ENCODE results near the gene ARHGAP27.

ARHGAP27 gene

DNA sequence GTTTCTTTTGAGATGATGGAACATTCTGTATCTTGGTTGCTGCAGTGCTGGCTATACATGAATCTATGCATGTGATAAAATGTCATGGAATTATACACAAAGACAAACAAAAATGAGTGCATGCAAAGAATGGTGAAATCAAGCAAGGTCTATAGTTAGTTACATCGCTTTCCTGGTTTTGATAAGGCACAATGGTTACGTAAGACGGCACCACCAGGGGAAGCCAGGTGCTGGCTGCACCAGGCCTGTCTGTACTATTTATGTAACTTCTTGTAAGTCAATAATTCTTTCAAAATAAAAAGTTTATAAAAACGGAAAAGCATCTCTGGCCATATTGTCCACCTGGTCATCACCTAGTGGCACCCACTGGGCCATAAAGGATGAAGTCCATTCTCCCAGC, 46.5 kb downstream of the ARHGAP27 start:
- 95% methylated on average over 4 of the region's 4 CpGs for WGBS
- H3K27ac ChIP-seq (ENCODE audit: low read length, poor library complexity, severe bottlenecking), result no peak overlapping the region
- H2AK5ac ChIP-seq (ENCODE audit: low read length, severe bottlenecking), result no peak overlapping the region
- H2BK15ac ChIP-seq (ENCODE audit: low read depth, poor library complexity, severe bottlenecking), result no peak overlapping the region
- no peak overlapping the region for H2BK12ac ChIP-seq (ENCODE audit: low read length in 2 of 2)
- no peak overlapping the region for H3K4ac ChIP-seq (ENCODE audit: low read depth in 1 of 2, low read length in 2 of 2)
- H3K14ac ChIP-seq (ENCODE audit: low read length in 2 of 2), result no peak overlapping the region
- H4K91ac ChIP-seq (ENCODE audit: low read length), result no peak overlapping the region
- peaks cover 17% of the 10 kb centered on the region for H3K4me1 ChIP-seq (ENCODE audit: control insufficient read depth, insufficient read depth, low read depth, low read length)
- H3K9me3 ChIP-seq (ENCODE audit: control insufficient read depth, low read length), result peaks cover 3% of the 10 kb centered on the region
- H3K36me3 ChIP-seq (ENCODE audit: control insufficient read depth in 1 of 2, insufficient read depth in 2 of 2, low read depth in 1 of 2, low read length in 2 of 2), result no peaks in the 10 kb centered on the region
- no peak overlapping the region for H3K4me2 ChIP-seq (ENCODE audit: low read length, poor library complexity, severe bottlenecking)
- no peak overlapping the region for H3K23ac ChIP-seq (ENCODE audit: low read length in 2 of 2)
- no peak overlapping the region for H3K18ac ChIP-seq (ENCODE audit: low read depth in 1 of 2, low read length in 2 of 2)
- H4K8ac ChIP-seq (ENCODE audit: low read length), result no peak overlapping the region
- H3K4me3 ChIP-seq (ENCODE audit: insufficient read depth in 1 of 2, low read depth in 1 of 2, low read length in 2 of 2), result no peak overlapping the region
- no peaks in the 10 kb centered on the region for H3K79me1 ChIP-seq (replicated peaks; ENCODE audit: low read length, poor library complexity, severe bottlenecking)
- peaks cover 0 to 42% of the 10 kb centered on the region in 2 experiments for H3K27me3 ChIP-seq (ENCODE audit: control insufficient read depth in 1 of 2, insufficient read depth in 1 of 2, low read length in 2 of 2)
- no peak overlapping the region for H2BK5ac ChIP-seq (ENCODE audit: low read depth, low read length, poor library complexity, severe bottlenecking)
- H2AFZ ChIP-seq (ENCODE audit: low read depth, low read length), result no peak overlapping the region
- DNase-seq, result no peak
- no peak overlapping the region for H2BK120ac ChIP-seq (ENCODE audit: low read depth, low read length)
- no peak overlapping the region for H3K9ac ChIP-seq (ENCODE audit: low read length)

DNA sequence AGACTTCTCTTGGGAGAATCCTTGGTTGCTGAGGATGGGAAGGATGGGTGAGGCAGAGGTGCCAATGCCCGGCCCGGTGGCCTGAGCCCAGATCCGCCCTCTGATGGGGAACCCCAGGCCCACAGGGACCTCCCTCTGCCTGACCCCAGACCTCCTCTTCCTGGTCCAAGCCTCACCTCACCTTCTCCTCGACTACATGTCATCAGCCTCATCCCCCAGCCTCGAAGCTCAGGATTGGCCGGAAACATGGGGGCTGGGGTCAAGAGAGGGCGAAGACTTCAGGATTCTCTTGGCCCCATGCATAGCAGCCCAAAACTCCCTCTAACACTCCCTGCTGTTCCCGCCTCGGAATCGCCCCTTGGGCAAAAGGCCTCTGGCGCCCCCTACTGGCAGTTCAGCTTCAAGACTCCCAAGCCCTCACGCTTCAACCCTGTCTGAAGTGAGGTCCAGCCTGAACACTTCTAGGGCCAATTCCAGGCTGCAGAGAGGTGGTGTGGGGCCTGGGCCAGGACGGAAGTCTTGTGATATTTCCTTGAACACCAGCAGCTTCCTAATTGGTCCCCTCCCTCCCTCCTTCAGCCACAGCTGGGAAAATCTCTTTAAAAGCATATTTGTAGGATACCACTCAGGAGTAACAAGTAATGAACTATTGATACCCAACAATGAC, 47.2 kb downstream of the ARHGAP27 start:
- no peak overlapping the region for H2BK120ac ChIP-seq (ENCODE audit: low read depth, low read length)

DNA sequence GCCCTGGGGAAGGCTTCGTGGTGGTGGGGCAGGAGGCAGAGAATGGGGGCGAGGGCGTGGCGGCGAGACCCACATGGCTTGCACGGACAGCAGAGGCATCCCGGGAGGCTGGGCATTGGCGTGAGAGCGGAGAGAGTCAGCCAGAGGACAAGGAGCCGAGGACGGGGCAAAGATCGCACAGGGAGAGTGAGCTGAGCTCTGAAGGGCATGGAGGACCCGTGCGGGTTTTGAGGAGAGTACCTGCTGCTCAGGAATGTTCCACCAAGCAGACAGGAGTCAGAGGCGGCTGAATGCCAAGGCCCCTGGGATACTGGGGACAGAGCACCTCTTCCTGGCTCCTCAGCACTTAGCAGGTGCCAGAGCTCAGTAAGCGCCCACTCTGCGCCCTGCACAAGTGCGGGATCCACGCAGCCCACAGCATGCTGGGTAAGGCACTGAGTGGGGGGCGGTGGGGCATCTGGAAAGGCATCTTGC, 47.8 kb downstream of the ARHGAP27 start:
- Histone ChIP-seq H3K18ac (ENCODE audit: low read depth in 1 of 2, low read length in 2 of 2) (no peak overlapping the region), H2BK5ac (ENCODE audit: low read depth, low read length, poor library complexity, severe bottlenecking) (no peak overlapping the region), H2AK5ac (ENCODE audit: low read length, severe bottlenecking) (peak overlapping the region; percentile 6), H3K27ac (ENCODE audit: low read length, poor library complexity, severe bottlenecking) (no peak overlapping the region), H3K36me3 (ENCODE audit: control insufficient read depth in 1 of 2, insufficient read depth in 2 of 2, low read depth in 1 of 2, low read length in 2 of 2) (no peaks in the 10 kb centered on the region), H3K4me1 (ENCODE audit: control insufficient read depth, insufficient read depth, low read depth, low read length) (peaks cover 19% of the 10 kb centered on the region), H3K27me3 (ENCODE audit: control insufficient read depth in 1 of 2, insufficient read depth in 1 of 2, low read length in 2 of 2) (peaks cover 0 to 42% of the 10 kb centered on the region in 2 experiments), H2AFZ (ENCODE audit: low read depth, low read length) (no peak overlapping the region), H3K9me3 (ENCODE audit: control insufficient read depth, low read length) (peaks cover 3% of the 10 kb centered on the region), H3K4me2 (ENCODE audit: low read length, poor library complexity, severe bottlenecking) (no peak overlapping the region), H4K8ac (ENCODE audit: low read length) (no peak overlapping the region), H3K4ac (ENCODE audit: low read depth in 1 of 2, low read length in 2 of 2) (no peak overlapping the region), H2BK120ac (ENCODE audit: low read depth, low read length) (no peak overlapping the region), H3K9ac (ENCODE audit: low read length) (no peak overlapping the region), H2BK12ac (ENCODE audit: low read length in 2 of 2) (no peak overlapping the region), H4K91ac (ENCODE audit: low read length) (no peak overlapping the region), H3K14ac (ENCODE audit: low read length in 2 of 2) (no peak overlapping the region), H2BK15ac (ENCODE audit: low read depth, poor library complexity, severe bottlenecking) (peak overlapping the region; percentile 18), H3K4me3 (ENCODE audit: insufficient read depth in 1 of 2, low read depth in 1 of 2, low read length in 2 of 2) (no peak overlapping the region), H3K23ac (ENCODE audit: low read length in 2 of 2) (no peak overlapping the region), H3K79me1 (replicated peaks; ENCODE audit: low read length, poor library complexity, severe bottlenecking) (no peaks in the 10 kb centered on the region)
- WGBS, result 91% methylated on average over 20 of the region's 20 CpGs
- no peak for DNase-seq

More for the DNA sequence above, 47.2 kb downstream of the ARHGAP27 start:
- H3K4ac ChIP-seq (ENCODE audit: low read depth in 1 of 2, low read length in 2 of 2), result no peak overlapping the region
- H3K27ac ChIP-seq (ENCODE audit: low read length, poor library complexity, severe bottlenecking), result no peak overlapping the region
- H3K4me3 ChIP-seq (ENCODE audit: insufficient read depth in 1 of 2, low read depth in 1 of 2, low read length in 2 of 2), result no peak overlapping the region
- peaks cover 0 to 42% of the 10 kb centered on the region in 2 experiments for H3K27me3 ChIP-seq (ENCODE audit: control insufficient read depth in 1 of 2, insufficient read depth in 1 of 2, low read length in 2 of 2)
- H3K79me1 ChIP-seq (replicated peaks; ENCODE audit: low read length, poor library complexity, severe bottlenecking), result no peaks in the 10 kb centered on the region
- H3K4me2 ChIP-seq (ENCODE audit: low read length, poor library complexity, severe bottlenecking), result no peak overlapping the region
- no peak overlapping the region for H4K8ac ChIP-seq (ENCODE audit: low read length)
- no peak overlapping the region for H3K14ac ChIP-seq (ENCODE audit: low read length in 2 of 2)
- H3K9me3 ChIP-seq (ENCODE audit: control insufficient read depth, low read length), result peaks cover 3% of the 10 kb centered on the region
- H3K9ac ChIP-seq (ENCODE audit: low read length), result no peak overlapping the region
- 4% methylated on average over 9 of the region's 13 CpGs for WGBS
- no peak overlapping the region for H2BK5ac ChIP-seq (ENCODE audit: low read depth, low read length, poor library complexity, severe bottlenecking)
- H2AFZ ChIP-seq (ENCODE audit: low read depth, low read length), result no peak overlapping the region
- H3K4me1 ChIP-seq (ENCODE audit: control insufficient read depth, insufficient read depth, low read depth, low read length), result peaks cover 18% of the 10 kb centered on the region
- H3K23ac ChIP-seq (ENCODE audit: low read length in 2 of 2), result no peak overlapping the region
- H3K36me3 ChIP-seq (ENCODE audit: control insufficient read depth in 1 of 2, insufficient read depth in 2 of 2, low read depth in 1 of 2, low read length in 2 of 2), result no peaks in the 10 kb centered on the region
- H2AK5ac ChIP-seq (ENCODE audit: low read length, severe bottlenecking), result no peak overlapping the region
- no peak overlapping the region for H4K91ac ChIP-seq (ENCODE audit: low read length)
- H2BK15ac ChIP-seq (ENCODE audit: low read depth, poor library complexity, severe bottlenecking), result no peak overlapping the region
- H2BK12ac ChIP-seq (ENCODE audit: low read length in 2 of 2), result no peak overlapping the region
- peak; percentile 72 for DNase-seq
- no peak overlapping the region for H3K18ac ChIP-seq (ENCODE audit: low read depth in 1 of 2, low read length in 2 of 2)

DNA sequence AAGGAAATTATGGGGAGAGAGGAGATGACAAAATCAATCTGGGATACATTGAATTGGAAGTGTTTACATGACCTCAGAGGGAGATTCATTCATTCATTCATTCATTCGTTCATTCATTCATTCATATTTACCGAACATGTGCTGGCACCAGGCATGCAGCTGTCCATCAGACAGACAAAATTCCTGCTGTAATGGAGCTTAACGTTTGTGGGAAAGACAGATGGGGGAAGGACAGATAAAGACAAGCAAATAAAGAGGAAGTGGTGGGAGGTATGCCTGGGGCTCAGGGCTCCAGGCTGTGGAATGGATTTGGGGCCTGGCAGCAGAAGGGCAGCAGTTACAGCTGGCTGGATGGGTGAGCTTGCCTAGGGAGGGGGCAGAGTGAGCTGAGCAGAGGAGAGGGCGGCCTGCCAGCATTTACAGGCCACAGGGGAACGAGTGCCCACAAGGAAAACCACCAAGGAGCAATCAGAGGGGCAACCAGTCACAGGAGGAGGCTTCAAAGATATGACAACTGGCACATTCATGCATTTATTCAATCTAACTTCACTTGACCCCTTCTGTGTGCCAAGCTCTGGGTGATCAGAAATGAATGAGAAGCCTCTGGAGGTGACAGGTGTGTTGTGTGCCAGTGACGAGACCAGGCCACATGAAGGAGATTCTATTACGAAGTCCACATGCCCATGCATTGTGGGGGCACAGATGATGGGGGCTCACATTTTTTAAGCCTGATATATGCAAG, 48.5 kb downstream of the ARHGAP27 start:
- H3K23ac ChIP-seq (ENCODE audit: low read length in 2 of 2), result no peak overlapping the region
- H3K9ac ChIP-seq (ENCODE audit: low read length), result no peak overlapping the region
- peaks cover 0 to 41% of the 10 kb centered on the region in 2 experiments for H3K27me3 ChIP-seq (ENCODE audit: control insufficient read depth in 1 of 2, insufficient read depth in 1 of 2, low read length in 2 of 2)
- H2BK15ac ChIP-seq (ENCODE audit: low read depth, poor library complexity, severe bottlenecking), result no peak overlapping the region
- H3K4ac ChIP-seq (ENCODE audit: low read depth in 1 of 2, low read length in 2 of 2), result no peak overlapping the region
- peaks cover 3% of the 10 kb centered on the region for H3K9me3 ChIP-seq (ENCODE audit: control insufficient read depth, low read length)
- H3K4me3 ChIP-seq (ENCODE audit: insufficient read depth in 1 of 2, low read depth in 1 of 2, low read length in 2 of 2), result no peak overlapping the region
- H2AK5ac ChIP-seq (ENCODE audit: low read length, severe bottlenecking), result no peak overlapping the region
- H4K8ac ChIP-seq (ENCODE audit: low read length), result no peak overlapping the region
- H3K36me3 ChIP-seq (ENCODE audit: control insufficient read depth in 1 of 2, insufficient read depth in 2 of 2, low read depth in 1 of 2, low read length in 2 of 2), result no peaks in the 10 kb centered on the region
- H3K27ac ChIP-seq (ENCODE audit: low read length, poor library complexity, severe bottlenecking), result no peak overlapping the region
- no peak overlapping the region for H2BK5ac ChIP-seq (ENCODE audit: low read depth, low read length, poor library complexity, severe bottlenecking)
- WGBS, result 83% methylated on average over 6 of the region's 7 CpGs
- no peak overlapping the region for H2BK12ac ChIP-seq (ENCODE audit: low read length in 2 of 2)
- no peak overlapping the region for H3K4me2 ChIP-seq (ENCODE audit: low read length, poor library complexity, severe bottlenecking)
- DNase-seq, result no peak
- no peak overlapping the region for H4K91ac ChIP-seq (ENCODE audit: low read length)
- H2AFZ ChIP-seq (ENCODE audit: low read depth, low read length), result no peak overlapping the region
- no peaks in the 10 kb centered on the region for H3K79me1 ChIP-seq (replicated peaks; ENCODE audit: low read length, poor library complexity, severe bottlenecking)
- peaks cover 19% of the 10 kb centered on the region for H3K4me1 ChIP-seq (ENCODE audit: control insufficient read depth, insufficient read depth, low read depth, low read length)
- H3K14ac ChIP-seq (ENCODE audit: low read length in 2 of 2), result peak overlapping the region in 1 of 2 experiments; percentile 8
- H2BK120ac ChIP-seq (ENCODE audit: low read depth, low read length), result no peak overlapping the region
- peak overlapping the region in 1 of 2 experiments; percentile 6 for H3K18ac ChIP-seq (ENCODE audit: low read depth in 1 of 2, low read length in 2 of 2)

Measured in mesenchymal stem cell (in vitro differentiated cells and primary cell).